ENCODE results near the gene HSPB9.
A peak's percentile ranks its signal among the peaks of the same experiment; 100 is the strongest.

Gene HSPB9

GRCh38 chr17:42101513-42102292 is 20.9 kb upstream of the HSPB9 start:
- peak; percentile 72 for DNase-seq (ENCODE audit: low read depth)

- no peak for DNase-seq (ENCODE audit: low read depth)
Observed at GRCh38 chr17:42103221-42103954, 19.2 kb upstream of the HSPB9 start.

- no peak for DNase-seq (ENCODE audit: low read depth)
Observed at GRCh38 chr17:42104264-42104663, 18.3 kb upstream of the HSPB9 start.

GRCh38 chr17:42106009-42106408 is 16.6 kb upstream of the HSPB9 start:
- DNase-seq (ENCODE audit: low read depth): no peak

- DNase-seq (ENCODE audit: low read depth): no peak
Observed at GRCh38 chr17:42107124-42107523, 15.5 kb upstream of the HSPB9 start.

GRCh38 chr17:42107597-42108576 is 14.7 kb upstream of the HSPB9 start:
- DNase-seq (ENCODE audit: low read depth): peak; percentile 74

GRCh38 chr17:42109086-42109485 is 13.5 kb upstream of the HSPB9 start:
- DNase-seq (ENCODE audit: low read depth): no peak

- DNase-seq (ENCODE audit: low read depth): no peak
Observed at GRCh38 chr17:42110301-42111264, 12.0 kb upstream of the HSPB9 start.

GRCh38 chr17:42111265-42111636 is 11.4 kb upstream of the HSPB9 start:
- DNase-seq (ENCODE audit: low read depth): no peak

- DNase-seq (ENCODE audit: low read depth): no peak
Observed at GRCh38 chr17:42111871-42112551, 10.6 kb upstream of the HSPB9 start.

- DNase-seq (ENCODE audit: low read depth): peak; percentile 60
Observed at GRCh38 chr17:42112552-42113176, 9.9 kb upstream of the HSPB9 start, which contains the start of gene DHX58. TSS of gene DHX58 (minus strand) at chr17:42112714. CDS start at chr17:42111892, 822 bp downstream.

GRCh38 chr17:42113293-42114069 is 9.1 kb upstream of the HSPB9 start:
- DNase-seq (ENCODE audit: low read depth): no peak

GRCh38 chr17:42114118-42114517 is 8.5 kb upstream of the HSPB9 start:
- DNase-seq (ENCODE audit: low read depth): no peak

- DNase-seq (ENCODE audit: low read depth): no peak
Observed at GRCh38 chr17:42116705-42117396, 5.8 kb upstream of the HSPB9 start.

GRCh38 chr17:42117397-42118125 is 5.0 kb upstream of the HSPB9 start:
- DNase-seq (ENCODE audit: low read depth): no peak

GRCh38 chr17:42118126-42118510 is 4.5 kb upstream of the HSPB9 start:
- DNase-seq (ENCODE audit: low read depth): no peak

GRCh38 chr17:42118545-42118944 is 4.1 kb upstream of the HSPB9 start:
- no peak for DNase-seq (ENCODE audit: low read depth)

GRCh38 chr17:42119301-42119700 is 3.3 kb upstream of the HSPB9 start:
- DNase-seq (ENCODE audit: low read depth): no peak
